HS-5 (cell line): ENCODE results near the gene TBX21.
"Not testable (repeated sequence)": the region's sequence is repeated elsewhere in the genome, so short reads cannot be mapped to it uniquely, and the experiment has no call there.

Experiments used
- DNase-seq: peaks from one replicate; pipeline ENCODE4 v3.0.0-alpha.2; 2012; ENCODE audit warnings: low read depth

The TBX21 gene

DNA sequence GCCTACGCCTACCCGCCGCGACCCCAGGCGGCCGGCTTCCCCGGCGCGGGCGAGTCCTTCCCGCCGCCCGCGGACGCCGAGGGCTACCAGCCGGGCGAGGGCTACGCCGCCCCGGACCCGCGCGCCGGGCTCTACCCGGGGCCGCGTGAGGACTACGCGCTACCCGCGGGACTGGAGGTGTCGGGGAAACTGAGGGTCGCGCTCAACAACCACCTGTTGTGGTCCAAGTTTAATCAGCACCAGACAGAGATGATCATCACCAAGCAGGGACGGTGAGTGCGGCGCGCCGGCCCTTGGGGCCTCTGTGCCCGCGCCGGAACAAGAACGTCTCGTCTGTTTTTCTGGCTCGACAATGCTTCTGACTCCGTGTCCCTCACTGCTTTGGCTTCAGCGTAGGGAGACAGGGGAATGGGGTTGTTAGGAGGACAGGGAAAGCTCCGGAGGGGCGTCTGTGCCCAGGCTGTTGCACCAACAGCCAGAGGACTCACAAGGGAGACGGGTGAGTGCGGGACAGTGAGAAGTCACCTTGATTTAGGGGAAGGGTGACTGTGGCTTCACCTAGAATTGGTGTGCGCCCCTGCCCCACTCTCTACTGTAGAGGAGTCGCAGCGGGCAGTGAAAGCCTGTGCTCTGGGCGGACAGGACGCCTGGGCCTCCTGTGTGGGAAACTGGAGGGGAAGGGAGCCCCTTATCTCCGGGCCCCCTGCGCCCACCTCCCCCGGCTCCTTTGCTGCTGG is 806 bp downstream of the TBX21 start:
- DNase-seq = no peak

DNA sequence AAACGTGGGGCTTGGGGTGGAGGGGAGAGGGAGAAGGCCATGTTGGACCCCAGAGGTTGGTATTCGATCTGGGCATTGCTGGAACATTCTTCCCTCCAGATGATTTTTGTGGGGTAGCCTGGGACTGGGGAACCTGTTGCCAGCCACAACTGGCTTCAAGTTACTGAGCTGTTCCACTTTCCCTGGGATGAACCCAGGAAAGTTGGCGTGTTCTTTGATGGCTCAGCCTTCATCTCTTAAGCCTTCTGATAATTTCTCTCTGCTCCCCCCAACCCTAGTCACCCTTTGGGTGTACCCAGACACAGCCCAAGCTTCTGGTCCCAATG is 2.1 kb downstream of the TBX21 start:
- no peak for DNase-seq

DNA sequence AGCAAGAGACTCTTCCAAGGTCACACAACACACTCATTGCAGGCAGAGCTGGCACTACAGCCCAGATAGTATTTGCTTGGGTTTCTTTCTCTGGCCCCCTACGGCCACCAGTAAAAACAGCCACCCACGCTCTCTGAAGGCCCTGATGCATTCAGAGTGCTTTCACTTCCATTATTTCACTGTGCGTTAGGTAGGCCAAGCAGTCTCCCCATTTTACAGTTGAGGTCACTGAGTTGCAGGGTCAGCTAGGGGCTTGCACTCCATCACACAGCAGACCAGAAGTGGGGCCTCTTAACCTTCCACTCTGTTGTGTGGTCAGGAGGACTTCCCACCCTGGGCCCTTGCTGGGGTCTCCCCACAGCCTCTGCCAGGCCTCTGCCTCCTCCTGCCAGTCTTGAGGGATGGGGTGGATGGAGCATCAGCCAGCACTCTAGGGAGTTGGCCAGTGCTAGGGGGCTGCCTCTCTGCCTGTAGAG is 2.5 kb downstream of the TBX21 start:
- no peak for DNase-seq

DNA sequence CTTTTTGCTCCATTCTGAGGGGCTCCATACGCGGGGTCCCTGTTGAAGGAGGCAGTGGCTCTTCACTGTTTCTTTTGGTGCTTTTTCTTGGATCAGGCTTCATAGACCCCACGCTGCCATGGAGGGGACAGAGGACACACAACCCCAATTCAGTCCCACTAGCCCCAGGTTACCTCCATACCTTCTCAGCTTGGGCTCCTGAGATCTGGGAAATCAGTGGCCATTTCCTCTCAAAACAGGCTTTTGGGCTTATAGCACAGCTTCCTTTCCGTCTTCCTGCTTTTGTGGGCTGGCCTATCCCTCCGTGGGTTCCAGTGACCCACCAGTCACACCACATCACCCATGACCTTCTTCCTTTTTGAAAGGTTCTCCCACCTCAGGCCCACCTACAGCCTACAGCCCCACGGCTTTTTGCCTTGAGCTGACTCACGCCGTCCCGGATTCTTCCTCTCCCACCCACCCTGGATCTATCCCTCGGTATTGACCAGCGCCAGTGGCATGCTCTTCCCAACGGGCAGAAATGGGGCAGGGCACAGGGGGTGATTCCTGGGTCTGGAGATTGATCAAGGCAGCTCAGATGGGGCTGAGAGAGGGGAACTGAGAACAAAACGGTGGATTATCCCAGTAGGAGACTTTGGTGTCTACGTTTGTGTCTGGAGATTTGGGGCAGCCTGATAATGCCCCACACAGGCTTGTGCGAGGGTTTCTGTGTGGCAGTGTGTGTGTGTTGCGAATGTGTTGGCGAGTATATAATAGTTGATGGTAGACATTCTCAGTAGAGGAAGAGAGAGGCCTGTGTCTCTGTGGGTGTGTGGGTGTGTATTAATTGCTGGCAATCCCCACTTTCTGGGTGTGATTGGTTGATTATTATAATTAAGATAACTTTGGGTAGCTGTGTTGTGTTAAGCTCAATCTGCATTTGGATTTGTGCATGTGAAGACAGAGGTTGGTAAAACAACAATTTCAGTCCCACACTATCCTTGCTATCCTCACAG is 3.8 kb downstream of the TBX21 start:
- DNase-seq = no peak

DNA sequence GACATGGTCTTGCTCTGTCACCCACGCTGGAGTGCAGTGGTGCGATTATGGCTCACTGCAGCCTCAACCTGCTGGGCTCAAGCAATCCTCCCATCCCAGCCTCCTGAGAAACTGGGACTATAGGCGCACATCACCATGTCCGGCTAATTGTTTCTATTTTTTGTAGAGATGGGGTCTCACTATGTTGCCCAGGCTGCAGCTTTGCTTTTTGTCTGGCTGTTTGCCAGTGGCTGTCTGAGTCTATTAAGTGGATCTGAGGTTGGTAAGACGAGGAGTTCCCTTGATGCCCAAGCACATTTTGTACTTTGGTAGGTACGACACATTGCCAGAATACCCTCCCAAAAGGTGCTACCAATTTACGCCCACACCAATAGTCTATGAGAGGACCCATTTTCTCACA is 5.1 kb downstream of the TBX21 start:
- no peak for DNase-seq

DNA sequence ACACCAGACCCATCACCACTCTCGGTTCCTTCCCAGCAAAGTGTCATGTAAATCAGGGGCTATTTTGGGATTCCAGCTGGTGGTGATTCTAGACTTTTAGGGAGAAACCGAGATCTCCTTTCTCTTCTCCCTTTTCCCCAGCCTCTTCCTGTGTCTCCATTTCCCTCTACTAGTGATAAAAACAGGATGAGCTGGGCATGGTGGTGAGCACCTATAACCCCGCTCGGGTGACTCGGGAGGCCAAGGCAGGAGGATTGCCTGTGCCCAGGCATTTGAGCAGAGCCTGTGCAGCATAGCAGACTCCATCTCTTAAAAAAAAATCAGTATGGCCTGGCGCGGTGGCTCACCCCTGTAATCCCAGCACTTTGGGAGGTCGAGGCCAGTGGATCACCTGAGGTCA is 6.1 kb downstream of the TBX21 start:
- no peak for DNase-seq

DNA sequence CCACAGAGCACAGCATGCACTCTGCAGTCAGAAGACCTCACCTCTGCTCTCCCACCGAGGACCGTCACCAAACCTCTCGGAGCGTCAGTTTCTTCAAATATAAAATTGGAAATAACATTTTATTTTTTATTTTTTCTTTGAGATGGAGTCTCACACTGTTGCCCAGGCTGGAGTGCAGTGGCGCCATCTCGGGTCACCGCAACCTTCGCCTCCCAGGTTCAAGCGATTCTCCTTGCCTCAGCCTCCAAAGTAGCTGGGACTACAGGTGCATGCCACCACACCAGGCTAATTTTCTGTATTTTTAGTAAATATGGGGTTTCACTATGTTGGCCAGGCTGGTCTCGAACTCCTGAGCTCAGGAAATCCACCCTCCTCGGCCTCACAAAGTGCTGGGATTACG is 6.9 kb downstream of the TBX21 start:
- DNase-seq = not testable (repeated sequence)

DNA sequence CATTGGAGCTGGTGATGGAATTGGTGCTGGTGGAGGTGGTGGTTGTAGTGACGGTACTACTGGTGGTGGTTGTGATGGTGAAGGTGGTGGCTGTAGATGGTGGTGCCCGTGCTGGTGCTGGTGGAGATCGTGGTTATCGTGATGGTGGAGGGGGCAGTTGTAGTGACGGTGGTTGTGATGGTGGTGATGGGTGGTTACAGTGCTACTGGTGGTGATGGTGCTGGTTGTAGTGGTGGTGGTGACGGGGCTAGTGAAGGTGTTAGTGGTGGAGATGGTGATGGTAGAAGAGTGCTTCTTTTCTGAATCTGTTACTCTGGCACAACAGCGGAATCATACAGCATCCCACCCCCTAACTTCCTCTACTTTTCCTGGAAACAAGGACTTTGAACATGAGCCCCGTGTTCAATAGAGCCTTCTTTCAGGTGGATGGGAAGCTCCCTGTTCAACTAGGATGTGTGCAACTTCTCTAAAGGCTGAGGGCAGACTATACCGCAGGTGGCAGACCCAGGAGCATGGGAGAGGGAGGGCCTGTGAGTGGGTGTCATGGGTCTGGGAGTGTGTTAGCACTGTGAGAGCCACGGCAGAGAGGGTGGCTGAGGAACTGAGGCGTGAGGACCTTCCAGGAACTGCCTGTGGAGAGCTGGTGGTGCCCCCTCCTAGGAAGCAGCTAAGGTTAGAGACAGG is 8.2 kb downstream of the TBX21 start:
- no peak for DNase-seq

DNA sequence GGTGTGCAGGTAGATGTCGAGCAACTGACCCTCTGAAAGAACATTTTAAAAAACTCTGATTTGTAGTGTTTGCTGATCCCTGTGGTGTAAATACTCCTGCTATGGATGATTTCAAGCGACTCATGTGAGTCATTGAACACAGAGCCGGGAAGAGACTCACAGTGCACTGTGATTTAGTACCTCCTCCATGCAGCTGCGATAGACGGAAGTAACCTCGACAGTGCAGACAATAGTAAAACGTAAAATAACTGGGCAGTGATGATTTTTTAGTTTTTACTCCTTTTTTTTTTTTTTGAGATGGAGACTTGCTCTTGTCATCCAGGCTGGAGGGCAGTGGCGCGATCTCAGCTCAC is 8.7 kb downstream of the TBX21 start:
- DNase-seq = no peak

DNA sequence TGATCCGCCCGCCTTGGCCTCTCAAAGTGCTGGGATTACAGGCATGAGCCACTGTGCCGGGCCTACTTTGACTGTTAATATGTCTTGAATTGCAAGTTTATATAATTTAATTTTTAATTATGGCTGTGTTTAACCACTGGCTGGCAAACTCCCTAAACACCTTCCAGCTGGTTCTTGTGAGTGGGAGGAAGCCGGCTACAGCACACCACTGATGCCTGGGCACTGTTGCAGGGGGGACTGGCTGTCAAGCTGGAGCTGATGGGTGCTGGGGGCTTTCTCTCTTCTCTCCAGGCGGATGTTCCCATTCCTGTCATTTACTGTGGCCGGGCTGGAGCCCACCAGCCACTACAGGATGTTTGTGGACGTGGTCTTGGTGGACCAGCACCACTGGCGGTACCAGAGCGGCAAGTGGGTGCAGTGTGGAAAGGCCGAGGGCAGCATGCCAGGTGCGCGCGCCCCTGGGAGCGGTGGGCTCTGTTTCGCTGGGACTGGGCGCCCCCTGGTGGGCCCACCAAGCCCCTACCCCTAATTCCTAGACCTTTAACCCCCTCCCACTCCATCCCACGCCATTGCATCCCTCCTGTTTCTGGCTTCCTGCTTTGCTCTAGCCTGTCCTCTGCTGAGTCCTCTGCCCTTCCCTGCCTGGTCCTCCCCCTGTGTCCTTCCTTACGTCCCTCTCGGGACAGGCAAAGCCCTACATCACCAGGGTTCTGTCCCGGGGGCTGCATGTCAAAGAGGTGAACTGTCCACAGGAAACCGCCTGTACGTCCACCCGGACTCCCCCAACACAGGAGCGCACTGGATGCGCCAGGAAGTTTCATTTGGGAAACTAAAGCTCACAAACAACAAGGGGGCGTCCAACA is 9.5 kb downstream of the TBX21 start:
- no peak for DNase-seq

DNA sequence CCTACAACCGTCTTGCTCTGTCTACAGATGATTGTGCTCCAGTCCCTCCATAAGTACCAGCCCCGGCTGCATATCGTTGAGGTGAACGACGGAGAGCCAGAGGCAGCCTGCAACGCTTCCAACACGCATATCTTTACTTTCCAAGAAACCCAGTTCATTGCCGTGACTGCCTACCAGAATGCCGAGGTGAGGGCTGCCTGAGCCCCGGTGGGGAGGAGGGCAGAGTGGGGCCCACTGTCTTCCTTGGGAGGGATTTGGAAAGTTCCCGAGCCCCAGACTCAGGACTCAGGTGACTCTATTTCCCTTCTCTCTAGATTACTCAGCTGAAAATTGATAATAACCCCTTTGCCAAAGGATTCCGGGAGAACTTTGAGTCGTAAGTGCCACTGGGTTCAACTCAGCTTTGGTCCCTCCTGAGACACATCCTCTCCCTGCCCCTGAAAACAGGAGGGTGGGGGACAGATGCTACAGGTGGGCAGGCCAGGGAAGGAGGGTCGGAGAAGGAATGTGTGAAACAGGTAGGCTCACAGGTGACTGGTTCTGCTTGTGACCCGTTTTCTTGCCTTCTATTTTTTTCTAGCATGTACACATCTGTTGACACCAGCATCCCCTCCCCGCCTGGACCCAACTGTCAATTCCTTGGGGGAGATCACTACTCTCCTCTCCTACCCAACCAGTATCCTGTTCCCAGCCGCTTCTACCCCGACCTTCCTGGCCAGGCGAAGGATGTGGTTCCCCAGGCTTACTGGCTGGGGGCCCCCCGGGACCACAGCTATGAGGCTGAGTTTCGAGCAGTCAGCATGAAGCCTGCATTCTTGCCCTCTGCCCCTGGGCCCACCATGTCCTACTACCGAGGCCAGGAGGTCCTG is 11.4 kb downstream of the TBX21 start:
- no peak for DNase-seq

DNA sequence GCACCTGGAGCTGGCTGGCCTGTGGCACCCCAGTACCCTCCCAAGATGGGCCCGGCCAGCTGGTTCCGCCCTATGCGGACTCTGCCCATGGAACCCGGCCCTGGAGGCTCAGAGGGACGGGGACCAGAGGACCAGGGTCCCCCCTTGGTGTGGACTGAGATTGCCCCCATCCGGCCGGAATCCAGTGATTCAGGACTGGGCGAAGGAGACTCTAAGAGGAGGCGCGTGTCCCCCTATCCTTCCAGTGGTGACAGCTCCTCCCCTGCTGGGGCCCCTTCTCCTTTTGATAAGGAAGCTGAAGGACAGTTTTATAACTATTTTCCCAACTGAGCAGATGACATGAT is 12.0 kb downstream of the TBX21 start:
- DNase-seq = no peak

DNA sequence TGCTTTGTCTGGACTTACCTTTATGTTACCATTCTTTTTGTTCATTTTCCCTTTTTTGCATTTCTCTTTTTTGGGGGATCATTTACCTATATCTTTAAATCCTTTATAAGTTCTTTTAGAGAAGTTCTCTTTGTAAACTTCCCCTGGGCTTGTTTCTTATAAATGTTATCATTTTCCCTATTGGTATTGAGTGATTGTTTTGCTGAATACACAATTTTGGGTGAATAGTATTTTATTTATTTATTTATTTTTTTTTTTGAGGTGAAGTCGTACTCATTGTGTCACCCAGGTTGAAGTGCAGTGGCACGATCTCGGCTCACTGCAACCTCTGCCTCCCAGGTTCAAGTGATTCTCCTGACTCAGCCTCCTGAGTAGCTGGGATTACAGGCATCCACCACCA is 18.4 kb downstream of the TBX21 start:
- DNase-seq = no peak

DNA sequence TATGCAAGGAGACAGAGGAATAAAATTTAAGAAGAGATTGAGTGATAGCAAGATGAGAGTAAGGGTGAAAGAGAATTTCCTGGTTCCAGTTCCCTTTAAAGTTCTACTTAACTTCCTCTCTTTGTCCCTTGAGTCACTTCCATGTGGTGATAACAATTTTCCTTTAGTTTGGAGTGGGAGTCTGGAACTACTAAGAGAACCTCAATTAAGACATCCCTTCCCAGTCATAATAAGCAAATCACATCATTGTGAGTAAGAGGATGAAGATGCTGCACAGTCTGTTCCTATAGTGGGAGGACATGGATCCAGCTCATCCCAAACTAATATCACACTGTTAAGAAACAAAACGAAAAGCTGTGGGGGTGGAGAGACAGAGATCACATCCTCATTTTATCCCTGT is 24.4 kb downstream of the TBX21 start:
- DNase-seq = no peak

DNA sequence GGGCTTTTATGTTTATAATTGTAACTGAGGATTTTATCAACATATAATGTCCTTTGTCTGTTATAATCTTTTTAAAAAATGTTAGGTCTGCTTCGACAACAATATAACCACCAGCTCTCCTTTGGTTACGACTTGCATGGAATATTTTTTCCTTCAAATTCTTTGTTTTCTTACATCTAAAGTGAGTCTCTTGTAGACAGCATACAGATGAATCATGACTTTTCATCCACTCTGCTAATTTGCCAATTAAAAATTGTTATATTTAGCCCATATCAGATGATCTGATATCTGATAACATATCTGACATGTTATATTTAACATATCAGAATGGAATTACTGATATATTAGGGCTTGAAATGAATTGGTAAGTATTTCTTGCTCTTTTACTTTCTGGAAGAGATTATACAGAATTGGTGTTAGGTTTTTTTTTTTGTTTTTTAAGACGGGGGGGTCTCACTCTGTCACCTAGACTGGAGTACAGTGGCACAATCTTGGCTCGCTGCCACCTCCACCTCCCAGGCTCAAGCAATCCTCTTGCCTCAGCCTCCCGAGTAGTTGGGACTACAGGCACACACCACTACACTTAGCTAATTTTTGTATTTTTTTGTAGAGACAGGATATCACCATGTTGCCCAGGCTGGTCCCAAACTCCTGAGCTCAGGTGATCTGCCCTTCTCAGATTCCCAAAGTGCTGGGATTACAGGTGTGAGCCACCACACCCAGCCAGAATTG is 27.5 kb downstream of the TBX21 start:
- no peak for DNase-seq

DNA sequence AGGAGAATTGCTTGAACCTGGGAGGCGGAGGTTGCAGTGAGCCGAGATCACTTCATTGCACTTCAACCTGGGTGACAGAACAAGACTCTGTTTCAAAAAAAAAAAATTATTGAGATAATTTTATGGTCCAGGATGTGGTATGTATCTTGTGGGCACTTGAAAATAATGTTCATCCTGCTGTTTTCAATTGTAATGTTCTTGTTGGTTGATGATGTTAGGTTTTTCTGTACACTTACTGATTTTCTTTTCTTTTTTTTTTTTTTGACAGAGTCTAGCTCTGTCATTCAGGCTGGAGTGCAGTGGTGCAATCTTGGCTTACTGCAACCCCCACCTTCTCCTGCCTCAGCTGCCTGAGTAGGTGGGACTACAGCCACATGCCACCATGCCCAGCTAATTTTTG is 29.7 kb downstream of the TBX21 start:
- no peak for DNase-seq

DNA sequence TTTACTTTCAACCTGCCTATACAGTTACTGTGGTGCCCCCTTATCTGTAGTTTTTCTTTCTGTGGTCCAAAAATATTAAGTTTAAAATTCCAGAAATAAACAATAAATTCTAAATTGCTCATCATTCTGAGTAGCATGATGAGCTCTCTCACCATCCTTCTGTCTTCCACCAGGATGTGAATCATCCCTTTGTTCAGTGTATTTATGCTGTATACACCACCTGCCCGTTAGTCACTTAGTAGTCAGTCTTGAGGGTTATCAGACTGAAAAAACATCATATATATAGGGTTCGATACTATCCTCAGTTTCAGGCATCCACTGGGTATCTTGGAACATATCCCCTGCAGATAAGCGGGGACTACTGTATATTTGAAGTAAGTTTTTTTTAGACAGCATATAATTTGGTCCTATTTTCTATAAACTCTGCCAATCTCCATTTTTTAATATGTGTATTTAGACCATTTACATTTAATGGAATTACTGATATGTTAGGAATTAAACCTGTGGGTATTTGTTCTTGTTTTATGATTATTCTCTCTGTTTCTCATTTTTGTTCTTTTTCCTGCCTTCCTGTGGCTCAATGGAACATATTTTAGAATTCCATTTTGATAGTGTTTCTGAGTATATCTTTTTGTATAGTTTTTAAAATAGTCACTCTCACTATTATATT is 31.0 kb downstream of the TBX21 start:
- peak; percentile 16 for DNase-seq

DNA sequence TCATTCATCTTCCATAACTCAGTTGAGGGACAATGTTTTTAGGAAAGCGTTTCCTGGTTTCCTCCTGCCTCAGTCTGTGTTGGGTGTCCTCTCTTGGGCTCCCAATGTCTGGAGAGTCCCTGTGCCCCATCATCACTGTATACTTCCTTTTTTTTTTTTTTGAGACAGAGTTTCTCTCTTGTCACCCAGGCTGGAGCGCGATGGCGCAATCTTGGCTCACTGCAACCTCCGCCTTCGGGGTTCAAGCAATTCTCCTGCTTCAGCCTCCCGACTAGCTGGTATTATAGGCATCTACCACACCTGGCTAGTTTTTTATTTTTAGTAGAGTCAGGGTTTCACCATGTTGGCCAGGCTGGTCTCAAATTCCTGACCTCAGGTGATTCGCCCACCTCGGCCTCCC is 40.6 kb downstream of the TBX21 start:
- not testable (repeated sequence) for DNase-seq

DNA sequence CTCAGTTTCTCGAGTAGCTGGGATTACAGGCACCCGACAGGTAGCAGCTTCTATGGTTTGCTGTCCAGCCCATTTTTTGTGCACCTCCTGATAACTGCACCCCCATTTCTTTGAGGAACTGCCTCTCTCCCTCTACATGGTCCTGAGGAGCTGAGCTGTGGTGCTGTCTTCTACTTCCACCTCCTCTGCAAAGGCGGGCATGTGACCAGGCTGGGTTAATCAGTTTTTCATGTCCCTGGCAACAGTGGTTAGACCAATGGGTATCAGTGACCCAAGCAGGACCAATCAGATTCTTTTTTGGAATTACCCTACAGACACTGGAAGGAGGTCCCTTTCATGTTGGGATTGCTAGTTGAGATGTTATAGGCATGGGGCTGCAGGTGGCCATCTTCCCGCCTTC is 41.3 kb downstream of the TBX21 start:
- no peak for DNase-seq
